GM12878 (cell line): Measurements from ENCODE around the gene RNF115. TPM values are rescaled to one million over a fixed set of nuclear protein-coding genes. Genes with fewer than 3 reads are reported as not detected.

Experiments
- ATAC-seq: fragments of 200-7000 bp; cut with Tn5 transposase; 3 replicates; pipeline ENCODE4 v1.9.1; 2020; ENCODE audit warnings: mild to moderate bottlenecking, moderate library complexity
- BruUV-seq: library from RNA; stranded (reverse); fragments of 400-500 nt; replicated peaks from 2 replicates; lab custom pipeline; 2021; lab: Mats Ljungman, UMichigan
- CTCF ChIA-PET: fragments of 300-600 bp; sonication (Branson Sonifier 250); formaldehyde crosslinking; extraction: SDS; loops from one replicate; lab custom pipeline; 2021; ENCODE audit warnings: inconsistent platforms; lab: Yijun Ruan, JAX
- POLR2A ChIA-PET: fragments of 350-600 bp; formaldehyde crosslinking; extraction: SDS; loops from one replicate; lab custom pipeline; 2021; ENCODE audit warnings: inconsistent platforms; lab: Charles Lee
- RAD21 ChIA-PET: fragments of 300-600 bp; sonication (Branson Sonifier 250); formaldehyde crosslinking; loops from one replicate; lab custom pipeline; 2023; ENCODE audit warnings: antibody characterized with exemption; ENCODE audit not compliant: unreplicated experiment; lab: Charles Lee
- SMC1A ChIA-PET: fragments of 300-600 bp; sonication (Branson Sonifier 250); formaldehyde crosslinking; loops from one replicate; lab custom pipeline; 2023; ENCODE audit not compliant: unreplicated experiment, uncharacterized antibody; lab: Charles Lee
- DNase-seq: peaks from one replicate; pipeline ENCODE4 v3.0.0-alpha.2; 2011; ENCODE audit warnings: low read depth, low spot score
- FAIRE-seq: peaks from 3 replicates; lab custom pipeline; 2011; peaks lifted over from hg19 to GRCh38; lab: Jason Lieb, UNC
- H2AFZ ChIP-seq: 2 replicates; pipeline ENCODE4 v1.6.0; 2011; ENCODE audit warnings: low read depth, low read length, control low read depth; ENCODE audit not compliant: control insufficient read depth
- H3K27ac ChIP-seq: 2 replicates; pipeline ENCODE4 v1.5.1; 2011; ENCODE audit warnings: control low read depth; ENCODE audit not compliant: control insufficient read depth, insufficient read depth
- H3K27me3 ChIP-seq, 2 experiments: replicated peaks in 1 of 2; 2 replicates each; pipeline versions ENCODE4 v1.6.0 to v1.6.1; 2011; ENCODE audit warnings: low read length in 1 of 2; ENCODE audit not compliant: control insufficient read depth in 2 of 2, insufficient read depth in 2 of 2
- H3K36me3 ChIP-seq, 2 experiments: 2 replicates each; pipeline ENCODE4 v1.5.1; 2011; ENCODE audit warnings: low read length in 1 of 2; ENCODE audit not compliant: control insufficient read depth in 2 of 2, insufficient read depth in 2 of 2
- H3K4me1 ChIP-seq: 2 replicates; pipeline ENCODE4 v1.6.1; 2011; ENCODE audit warnings: mild to moderate bottlenecking, low read length, moderate library complexity, mixed read lengths; ENCODE audit not compliant: control insufficient read depth, insufficient read depth
- H3K4me2 ChIP-seq: 2 replicates; pipeline ENCODE4 v1.6.0; 2011; ENCODE audit warnings: control low read depth; ENCODE audit not compliant: control insufficient read depth, insufficient read depth
- H3K4me3 ChIP-seq: fragments of 200-600 bp; sonication (generic); 2 replicates; pipeline ENCODE4 v1.5.1; 2016
- H3K79me2 ChIP-seq: 2 replicates; pipeline ENCODE4 v1.6.0; 2011; ENCODE audit warnings: low read length; ENCODE audit not compliant: control insufficient read depth, insufficient read depth
- H3K9ac ChIP-seq: 2 replicates; pipeline ENCODE4 v1.8.0; 2011; ENCODE audit warnings: low read length, control low read depth, mixed read lengths; ENCODE audit not compliant: control insufficient read depth, insufficient read depth
- H3K9me3 ChIP-seq: replicated peaks from 3 replicates; pipeline ENCODE4 v1.5.1; 2011; ENCODE audit warnings: mild to moderate bottlenecking, low read length; ENCODE audit not compliant: control insufficient read depth, insufficient read depth
- H4K20me1 ChIP-seq: 2 replicates; pipeline ENCODE4 v1.6.0; 2011; ENCODE audit not compliant: control insufficient read depth, insufficient read depth
- HDAC2 ChIP-seq: fragments of 200-600 bp; sonication (generic); IDR thresholded peaks from 2 replicates; pipeline ENCODE4 v1.6.1; 2017
- IRF5 ChIP-seq: fragments of 450-650 bp; IDR thresholded peaks from 2 replicates; pipeline ENCODE4 v1.6.1; 2017; ENCODE audit warnings: borderline replicate concordance
- MEF2B ChIP-seq: fragments of 450-650 bp; IDR thresholded peaks from 2 replicates; pipeline ENCODE4 v1.6.1; 2018; ENCODE audit warnings: mild to moderate bottlenecking, moderate library complexity; ENCODE audit not compliant: partially characterized antibody, poor library complexity, severe bottlenecking
- MXI1 ChIP-seq: fragments of 150-350 bp; IDR thresholded peaks from 2 replicates; pipeline ENCODE4 v1.6.1; 2011; ENCODE audit warnings: low read depth, mild to moderate bottlenecking, inconsistent platforms, low read length, improper control_type of control experiment
- NRF1 ChIP-seq: conservative IDR thresholded peaks from 2 replicates; pipeline ENCODE4 v1.6.1; 2011; ENCODE audit warnings: mild to moderate bottlenecking, low read depth, low read length, improper control_type of control experiment
- SMAD5 ChIP-seq: IDR thresholded peaks from 2 replicates; pipeline ENCODE4 v1.6.1; 2016; ENCODE audit warnings: antibody characterized with exemption, low read depth
- SUPT20H ChIP-seq: IDR thresholded peaks from 2 replicates; pipeline ENCODE4 v1.6.1; 2011; ENCODE audit warnings: low read depth, mild to moderate bottlenecking, low read length, moderate library complexity, borderline replicate concordance; ENCODE audit not compliant: control insufficient read depth
- ZBTB33 ChIP-seq: fragments of 450-650 bp; IDR thresholded peaks from 2 replicates; pipeline ENCODE4 v1.6.1; 2017; ENCODE audit warnings: mild to moderate bottlenecking
- ZBTB4 ChIP-seq: fragments of 450-650 bp; formaldehyde crosslinking; IDR thresholded peaks from 2 replicates; pipeline ENCODE4 v1.4.0; 2022; ENCODE audit warnings: mild to moderate bottlenecking, moderate library complexity
- WGBS: methylation state at CpG from one replicate; pipeline ENCODE4 v1.1.6; 2016; ENCODE audit warnings: low lambda C conversion rate; ENCODE audit not compliant: insufficient replicate concordance, insufficient coverage; ENCODE audit errors: missing lambda C conversion rate; 5-methylcytosine and 5-hydroxymethylcytosine counted together
- in situ Hi-C: fragments of 300-500 bp; cut with MboI; formaldehyde crosslinking; loops from 9 replicates; pipeline ENCODE4 v1.14.3; 2018; ENCODE audit warnings: mixed read lengths
- intact Hi-C: fragments of 100-400 bp; cut with micrococcal nuclease; formaldehyde crosslinking; loops from one replicate; pipeline ENCODE4 v1.14.2; 2022; ENCODE audit not compliant: unreplicated experiment
- polyA plus RNA-seq, 11 experiments: library from polyadenylated mRNA; depleted of rRNA in 4 of 11; unstranded in 6 of 11; stranded (reverse) in 5 of 11; fragments of >200 nt; fragmentation: Nextera tagmentation in 4 of 11; fragmentation: Illumina TruSeq in 1 of 11; extraction: Ambion mirVana in 4 of 11; extraction: Trizol in 1 of 11; gene quantifications; 1 replicate in 1 of 11; 2 replicates in 10 of 11; pipeline versions ENCODE4 v1.2.1 to v1.2.3, GENCODE V29; 2011 to 2016; ENCODE audit warnings: inconsistent platforms in 2 of 11, missing spikeins in 2 of 11, low read depth in 1 of 11
- total RNA-seq, 4 experiments: library from RNA; depleted of rRNA in 3 of 4; stranded (reverse); fragments of >200 nt in 3 of 4; fragmentation: Illumina TruSeq in 1 of 4; extraction: Trizol in 1 of 4; gene quantifications; 2 replicates each; pipeline versions ENCODE4 v1.2.1 to v1.2.3, GENCODE V29; 2013 to 2021
- TF ChIP-seq, protein P1 (sequence below): IDR thresholded peaks from 2 replicates; pipeline ENCODE4 v1.6.1; 2012; ENCODE audit warnings: mild to moderate bottlenecking, low read depth, low read length
- TF ChIP-seq, protein P2 (sequence below): IDR thresholded peaks from 2 replicates; pipeline ENCODE4 v1.6.1; 2011; ENCODE audit warnings: low read depth, low read length, improper control_type of control experiment, borderline replicate concordance

The RNF115 gene
- total and polyA plus RNA-seq, 10 of the 15 experiments (the other 5 are each of a cell fraction or from before 2014, with no cell fraction given) = 3.4 to 22.0 (median 12.9) TPM

- intact Hi-C loops = no loop called here
- BruUV-seq = no TSS peak
- SMC1A ChIA-PET = interaction anchor here (0.7 to 2.3 kb wide), 2 partner anchors 9 to 10 kb away, joined by 3 to 6 read pairs; no protein-coding TSS in a partner anchor
- in situ Hi-C loops = loop anchor here (5.0 kb wide), 1 partner anchor 52 kb away; no protein-coding TSS in a partner anchor
- Histone ChIP-seq H3K36me3 (no peaks in the 10 kb centered on the region), H3K9ac (no peak overlapping the region), H3K4me2 (no peak overlapping the region), H3K4me3 (no peak overlapping the region), H3K9me3 (no peaks in the 10 kb centered on the region), H3K79me2 (no peaks in the 10 kb centered on the region), H3K4me1 (no peaks in the 10 kb centered on the region), H4K20me1 (no peaks in the 10 kb centered on the region), H2AFZ (no peak overlapping the region), H3K27ac (no peak overlapping the region), H3K27me3 (no peaks in the 10 kb centered on the region)
- POLR2A ChIA-PET = no interaction called here
- ATAC-seq = no peak
- CTCF ChIA-PET = no interaction called here
- 78% methylated on average over 5 of the region's 5 CpGs for WGBS
- RAD21 ChIA-PET = no interaction called here
- FAIRE-seq = no peak
- no peak for DNase-seq
- TF ChIP-seq, protein P1, sequence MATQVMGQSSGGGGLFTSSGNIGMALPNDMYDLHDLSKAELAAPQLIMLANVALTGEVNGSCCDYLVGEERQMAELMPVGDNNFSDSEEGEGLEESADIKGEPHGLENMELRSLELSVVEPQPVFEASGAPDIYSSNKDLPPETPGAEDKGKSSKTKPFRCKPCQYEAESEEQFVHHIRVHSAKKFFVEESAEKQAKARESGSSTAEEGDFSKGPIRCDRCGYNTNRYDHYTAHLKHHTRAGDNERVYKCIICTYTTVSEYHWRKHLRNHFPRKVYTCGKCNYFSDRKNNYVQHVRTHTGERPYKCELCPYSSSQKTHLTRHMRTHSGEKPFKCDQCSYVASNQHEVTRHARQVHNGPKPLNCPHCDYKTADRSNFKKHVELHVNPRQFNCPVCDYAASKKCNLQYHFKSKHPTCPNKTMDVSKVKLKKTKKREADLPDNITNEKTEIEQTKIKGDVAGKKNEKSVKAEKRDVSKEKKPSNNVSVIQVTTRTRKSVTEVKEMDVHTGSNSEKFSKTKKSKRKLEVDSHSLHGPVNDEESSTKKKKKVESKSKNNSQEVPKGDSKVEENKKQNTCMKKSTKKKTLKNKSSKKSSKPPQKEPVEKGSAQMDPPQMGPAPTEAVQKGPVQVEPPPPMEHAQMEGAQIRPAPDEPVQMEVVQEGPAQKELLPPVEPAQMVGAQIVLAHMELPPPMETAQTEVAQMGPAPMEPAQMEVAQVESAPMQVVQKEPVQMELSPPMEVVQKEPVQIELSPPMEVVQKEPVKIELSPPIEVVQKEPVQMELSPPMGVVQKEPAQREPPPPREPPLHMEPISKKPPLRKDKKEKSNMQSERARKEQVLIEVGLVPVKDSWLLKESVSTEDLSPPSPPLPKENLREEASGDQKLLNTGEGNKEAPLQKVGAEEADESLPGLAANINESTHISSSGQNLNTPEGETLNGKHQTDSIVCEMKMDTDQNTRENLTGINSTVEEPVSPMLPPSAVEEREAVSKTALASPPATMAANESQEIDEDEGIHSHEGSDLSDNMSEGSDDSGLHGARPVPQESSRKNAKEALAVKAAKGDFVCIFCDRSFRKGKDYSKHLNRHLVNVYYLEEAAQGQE = no peak
- TF ChIP-seq SUPT20H (no peak), NRF1 (no peak), MEF2B (no peak), HDAC2 (no peak), IRF5 (no peak), ZBTB33 (no peak), MXI1 (no peak), ZBTB4 (CRISPR knock-in tag) (no peak), SMAD5 (no peak)
- TF ChIP-seq, protein P2, sequence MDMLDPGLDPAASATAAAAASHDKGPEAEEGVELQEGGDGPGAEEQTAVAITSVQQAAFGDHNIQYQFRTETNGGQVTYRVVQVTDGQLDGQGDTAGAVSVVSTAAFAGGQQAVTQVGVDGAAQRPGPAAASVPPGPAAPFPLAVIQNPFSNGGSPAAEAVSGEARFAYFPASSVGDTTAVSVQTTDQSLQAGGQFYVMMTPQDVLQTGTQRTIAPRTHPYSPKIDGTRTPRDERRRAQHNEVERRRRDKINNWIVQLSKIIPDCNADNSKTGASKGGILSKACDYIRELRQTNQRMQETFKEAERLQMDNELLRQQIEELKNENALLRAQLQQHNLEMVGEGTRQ = no peak
Measured at GRCh38 chr1:145729666-145730436, 94.0 kb downstream of the RNF115 start.
